Measurements from ENCODE around the gene SPP1.

Gene SPP1

GRCh38 chr4:88010966-88011365 is 35.5 kb downstream of the SPP1 start:
- CTCF ChIA-PET = no interaction called here
- TF ChIP-seq CTCF (conservative IDR thresholded peaks at IDR 0.05; ENCODE audit: low read depth) = no peak
- POLR2A ChIA-PET (ENCODE audit: low non-redundant PET) = no interaction called here
- H3K27ac ChIP-seq = no peak overlapping the region
- no peak for DNase-seq (ENCODE audit: low spot score)

- CTCF ChIA-PET = no interaction called here
- POLR2A ChIA-PET (ENCODE audit: low non-redundant PET) = no interaction called here
- no peak for TF ChIP-seq CTCF (conservative IDR thresholded peaks at IDR 0.05; ENCODE audit: low read depth)
- no peak overlapping the region for H3K27ac ChIP-seq
- DNase-seq (ENCODE audit: low spot score) = no peak
Observed at GRCh38 chr4:88012647-88013046, 37.1 kb downstream of the SPP1 start.

- POLR2A ChIA-PET (ENCODE audit: low non-redundant PET) = no interaction called here
- CTCF ChIA-PET = interaction anchor here (0.6 kb wide), 1 partner anchor 484 kb away, joined by 3 read pairs; no protein-coding TSS in a partner anchor
- TF ChIP-seq CTCF (conservative IDR thresholded peaks at IDR 0.05; ENCODE audit: low read depth) = no peak
- DNase-seq (ENCODE audit: low spot score) = no peak
- no peak overlapping the region for H3K27ac ChIP-seq
Observed at GRCh38 chr4:88014386-88014905, 38.9 kb downstream of the SPP1 start.

- TF ChIP-seq CTCF (conservative IDR thresholded peaks at IDR 0.05; ENCODE audit: low read depth) = no peak
- H3K27ac ChIP-seq = no peak overlapping the region
- ChIA-PET CTCF (interaction anchor here (0.6 to 0.7 kb wide), 2 partner anchors 86 to 1494 kb away, joined by 3 read pairs; no protein-coding TSS in a partner anchor), POLR2A (ENCODE audit: low non-redundant PET) (no interaction called here)
- no peak for DNase-seq (ENCODE audit: low spot score)
Observed at GRCh38 chr4:88015659-88016295, 40.3 kb downstream of the SPP1 start.

- H3K27ac ChIP-seq = peak overlapping the region; percentile 83
- ChIA-PET CTCF (no interaction called here), POLR2A (ENCODE audit: low non-redundant PET) (no interaction called here)
- peak; percentile 78 for DNase-seq (ENCODE audit: low spot score)
- no peak for TF ChIP-seq CTCF (conservative IDR thresholded peaks at IDR 0.05; ENCODE audit: low read depth)
Observed at GRCh38 chr4:88017516-88018297, 42.2 kb downstream of the SPP1 start.

GRCh38 chr4:88018466-88018865 is 43.0 kb downstream of the SPP1 start:
- CTCF ChIA-PET = no interaction called here
- DNase-seq (ENCODE audit: low spot score) = no peak
- TF ChIP-seq CTCF (conservative IDR thresholded peaks at IDR 0.05; ENCODE audit: low read depth) = no peak
- POLR2A ChIA-PET (ENCODE audit: low non-redundant PET) = no interaction called here
- H3K27ac ChIP-seq = peak overlapping the region; percentile 59
